Thoracic aorta (tissue), 2 donors: Measurements from ENCODE around the gene EXOC1L. TPM values are rescaled to one million over a fixed set of nuclear protein-coding genes. Genes with fewer than 3 reads are reported as not detected.
A peak's percentile ranks its signal among the peaks of the same experiment; 100 is the strongest.

Experiments used
- ATAC-seq: fragments of 150-250 bp; one replicate; pipeline ENCODE4 v1.8.0; 2017; ENCODE audit warnings: low read depth; ENCODE audit not compliant: insufficient number of reproducible peaks, low FRiP score
- DNase-seq: peaks from one replicate; pipeline ENCODE4 v3.0.0-alpha.2; 2020; ENCODE audit warnings: low spot score
- H3K27ac ChIP-seq, 2 donors: fragments of 200-600 bp; sonication (generic); 1 replicate in 1 of 2; 2 replicates in 1 of 2; pipeline ENCODE4 v1.5.1; 2016; ENCODE audit warnings: mild to moderate bottlenecking in 2 of 2, moderate library complexity in 2 of 2
- H3K27me3 ChIP-seq: fragments of 200-600 bp; sonication (generic); replicated peaks from 2 replicates; pipeline ENCODE4 v1.6.0; 2016; ENCODE audit warnings: mild to moderate bottlenecking; ENCODE audit not compliant: insufficient read depth
- H3K36me3 ChIP-seq: fragments of 200-600 bp; sonication (generic); one replicate; pipeline ENCODE4 v1.5.1; 2016
- H3K4me1 ChIP-seq, 2 donors: fragments of 200-600 bp; sonication (generic); 1 replicate in 1 of 2; 2 replicates in 1 of 2; pipeline versions ENCODE4 v1.5.1 to v1.6.0; 2016; ENCODE audit warnings: low read depth in 2 of 2, mild to moderate bottlenecking in 1 of 2; ENCODE audit not compliant: control insufficient read depth in 1 of 2
- H3K4me3 ChIP-seq: fragments of 200-600 bp; sonication (generic); 2 replicates; pipeline ENCODE4 v1.5.1; 2016; ENCODE audit warnings: mild to moderate bottlenecking
- H3K9me3 ChIP-seq: fragments of 200-600 bp; sonication (generic); 2 replicates; pipeline ENCODE4 v1.5.1; 2016
- CTCF ChIP-seq: fragments of 200-600 bp; sonication (generic); IDR thresholded peaks from one replicate; pipeline ENCODE4 v1.5.1; 2019; ENCODE audit warnings: antibody characterized with exemption
- total RNA-seq, 2 donors: library from RNA; depleted of rRNA; stranded (reverse); fragments of >200 nt; gene quantifications; one replicate each; pipeline versions ENCODE4 v1.1.0 to v1.2.3, GENCODE V29; 2016

Gene EXOC1L
- total RNA-seq, 2 donors from 2014 or later = not detected

- Histone ChIP-seq H3K27ac (peak within 1 kb of the TSS; percentile 89 to 91), H3K27me3 (no peaks in the 10 kb centered on the region), H3K9me3 (no peaks in the 10 kb centered on the region), H3K36me3 (no peaks in the 10 kb centered on the region), H3K4me1 (peaks cover 12 to 25% of the 10 kb centered on the region in 2 donors), H3K4me3 (peak within 1 kb of the TSS; percentile 92)
- peak; percentile 95 for DNase-seq
- peak; percentile 99 for ATAC-seq
- no peak for TF ChIP-seq CTCF
Observed at GRCh38 chr4:55853484-55854046, 34.0 kb downstream of the EXOC1L start, which contains the start of gene EXOC1. TSS of gene EXOC1 (plus strand) at chr4:55853648. CDS start at chr4:55858324, 4,676 bp downstream.

- H3K27ac ChIP-seq = peak overlapping the region; percentile 89 to 91
- H3K9me3 ChIP-seq = no peaks in the 10 kb centered on the region
- ATAC-seq = no peak
Observed at GRCh38 chr4:55854129-55854528, 34.5 kb downstream of the EXOC1L start.

GRCh38 chr4:55857586-55857985 is 38.0 kb downstream of the EXOC1L start:
- ATAC-seq = no peak
- no peak for TF ChIP-seq CTCF
- peaks cover 12 to 25% of the 10 kb centered on the region in 2 donors for H3K4me1 ChIP-seq

More at GRCh38 chr4:55854129-55854528, 34.5 kb downstream of the EXOC1L start:
- Histone ChIP-seq H3K4me3 (peak overlapping the region; percentile 92), H3K27me3 (no peaks in the 10 kb centered on the region), H3K4me1 (peaks cover 12 to 25% of the 10 kb centered on the region in 2 donors), H3K36me3 (no peaks in the 10 kb centered on the region)
- no peak for DNase-seq
- TF ChIP-seq CTCF = no peak

GRCh38 chr4:55859711-55860110 is 40.1 kb downstream of the EXOC1L start:
- no peak for TF ChIP-seq CTCF
- Histone ChIP-seq H3K9me3 (no peaks in the 10 kb centered on the region), H3K27ac (no peak overlapping the region), H3K4me1 (peaks cover 8 to 14% of the 10 kb centered on the region in 2 donors), H3K36me3 (peaks cover 6% of the 10 kb centered on the region), H3K4me3 (no peak overlapping the region), H3K27me3 (no peaks in the 10 kb centered on the region)
- ATAC-seq = no peak
- DNase-seq = no peak

More at GRCh38 chr4:55857586-55857985, 38.0 kb downstream of the EXOC1L start:
- DNase-seq = no peak
- Histone ChIP-seq H3K36me3 (no peaks in the 10 kb centered on the region), H3K9me3 (no peaks in the 10 kb centered on the region), H3K27me3 (no peaks in the 10 kb centered on the region), H3K4me3 (no peak overlapping the region), H3K27ac (no peak overlapping the region)

- Histone ChIP-seq H3K27ac (peak overlapping the region in 1 of 2 donors; percentile 69), H3K27me3 (no peaks in the 10 kb centered on the region), H3K4me1 (peaks cover 18 to 25% of the 10 kb centered on the region in 2 donors), H3K4me3 (no peak overlapping the region), H3K9me3 (no peaks in the 10 kb centered on the region), H3K36me3 (peaks cover 18% of the 10 kb centered on the region)
- no peak for DNase-seq
- TF ChIP-seq CTCF = no peak
- ATAC-seq = no peak
Observed at GRCh38 chr4:55864577-55865223, 45.1 kb downstream of the EXOC1L start.
